PC-3 (cell line): ENCODE results near the gene LRCH1. TPM values are rescaled to one million over a fixed set of nuclear protein-coding genes. Genes with fewer than 3 reads are reported as not detected.

Experiments used
- ATAC-seq: fragments of 200-7000 bp; cut with Tn5 transposase; 2 replicates; pipeline ENCODE4 v1.9.1; 2020; ENCODE audit warnings: mild to moderate bottlenecking, moderate library complexity
- BruUV-seq: library from RNA; stranded (reverse); fragments of 400-500 nt; replicated peaks from 2 replicates; lab custom pipeline; 2021; lab: Mats Ljungman, UMichigan
- CTCF ChIA-PET: fragments of 300-600 bp; sonication (Branson Sonifier 250); formaldehyde crosslinking; loops from one replicate; lab custom pipeline; 2022; ENCODE audit warnings: antibody characterized with exemption; lab: Charles Lee
- POLR2A ChIA-PET: fragments of 300-600 bp; sonication (Branson Sonifier 250); formaldehyde crosslinking; loops from one replicate; lab custom pipeline; 2022; ENCODE audit warnings: antibody characterized with exemption; ENCODE audit not compliant: unreplicated experiment; lab: Charles Lee
- DNase-seq: peaks from one replicate; pipeline ENCODE4 v3.0.0-alpha.2; 2015
- H2AFZ ChIP-seq: fragments of 300-600 bp; sonication (generic); 2 replicates; pipeline ENCODE4 v1.6.0; 2016; ENCODE audit warnings: antibody characterized with exemption, low read length
- H3F3A ChIP-seq: fragments of 300-600 bp; sonication (generic); one replicate; pipeline ENCODE4 v1.6.0; 2017; ENCODE audit warnings: antibody characterized with exemption, low read length, control low read depth, mild to moderate bottlenecking; ENCODE audit not compliant: unreplicated experiment
- H3K27ac ChIP-seq: fragments of 300-600 bp; sonication (generic); 2 replicates; pipeline ENCODE4 v1.5.1; 2016; ENCODE audit warnings: mild to moderate bottlenecking, low read length
- H3K27me3 ChIP-seq: fragments of 300-600 bp; sonication (generic); 2 replicates; pipeline ENCODE4 v1.6.1; 2016; ENCODE audit warnings: low read length, mixed read lengths
- H3K36me3 ChIP-seq: fragments of 300-600 bp; sonication (generic); 2 replicates; pipeline ENCODE4 v1.6.1; 2016; ENCODE audit warnings: low read depth, mixed run types, low read length, mixed read lengths
- H3K4me1 ChIP-seq: fragments of 300-600 bp; sonication (generic); 2 replicates; pipeline ENCODE4 v1.5.1; 2016; ENCODE audit warnings: low read length; ENCODE audit not compliant: insufficient read depth
- H3K4me2 ChIP-seq: fragments of 300-600 bp; sonication (generic); 2 replicates; pipeline ENCODE4 v1.6.0; 2016; ENCODE audit warnings: low read length
- H3K4me3 ChIP-seq: fragments of 300-600 bp; sonication (generic); 2 replicates; pipeline ENCODE4 v1.5.1; 2016; ENCODE audit warnings: mild to moderate bottlenecking, low read length, mixed read lengths
- H3K79me2 ChIP-seq: fragments of 300-600 bp; sonication (generic); 2 replicates; pipeline ENCODE4 v1.6.1; 2017; ENCODE audit warnings: low read length, mixed read lengths
- H3K9ac ChIP-seq: fragments of 300-600 bp; sonication (generic); 2 replicates; pipeline ENCODE4 v1.6.0; 2016; ENCODE audit warnings: mild to moderate bottlenecking, low read length
- H3K9me2 ChIP-seq: fragments of 300-600 bp; sonication (generic); replicated peaks from 2 replicates; pipeline ENCODE4 v1.6.1; 2016; ENCODE audit warnings: mixed run types, low read length, mixed read lengths
- H3K9me3 ChIP-seq: fragments of 300-600 bp; sonication (generic); 2 replicates; pipeline ENCODE4 v1.6.1; 2016; ENCODE audit warnings: low read length, mixed read lengths
- H4K20me1 ChIP-seq: fragments of 300-600 bp; sonication (generic); 2 replicates; pipeline ENCODE4 v1.6.1; 2016; ENCODE audit warnings: low read length, mixed read lengths
- EZH2 ChIP-seq: fragments of 300-600 bp; sonication (generic); IDR thresholded peaks from one replicate; pipeline ENCODE4 v1.6.1; 2017; ENCODE audit warnings: antibody characterized with exemption, mild to moderate bottlenecking, low read length; ENCODE audit not compliant: unreplicated experiment
- EZH2phosphoT487 ChIP-seq: fragments of 300-600 bp; sonication (generic); IDR thresholded peaks from 2 replicates; pipeline ENCODE4 v1.6.1; 2018; ENCODE audit warnings: mild to moderate bottlenecking, antibody characterized with exemption, low read length, borderline replicate concordance
- intact Hi-C: fragments of 100-400 bp; cut with micrococcal nuclease; formaldehyde crosslinking; loops from 2 replicates; pipeline ENCODE4 v1.9.0; 2023
- total RNA-seq: library from RNA; depleted of rRNA; stranded (reverse); fragments of >200 nt; gene quantifications from 2 replicates; pipeline ENCODE4 v1.2.3, GENCODE V29; 2014
- TF ChIP-seq, protein P1 (sequence below): fragments of 300-600 bp; sonication (generic); conservative IDR thresholded peaks from 2 replicates; pipeline ENCODE4 v1.5.1; 2017; ENCODE audit warnings: antibody characterized with exemption, low read depth, mild to moderate bottlenecking, low read length

LRCH1 gene
- total RNA-seq, 1 experiment from 2014 or later = 4.3 TPM

- H3K9me2 ChIP-seq = no peaks in the 10 kb centered on the region
- H3K9me3 ChIP-seq = no peaks in the 10 kb centered on the region
- no peaks in the 10 kb centered on the region for H3F3A ChIP-seq
- H3K27me3 ChIP-seq = no peaks in the 10 kb centered on the region
- ChIA-PET CTCF (no interaction called here), POLR2A (no interaction called here)
- H3K4me1 ChIP-seq = peaks cover 12% of the 10 kb centered on the region
- intact Hi-C loops = no loop called here
- no peaks in the 10 kb centered on the region for H3K36me3 ChIP-seq
- no peak overlapping the region for H2AFZ ChIP-seq
- H3K79me2 ChIP-seq = peaks cover 82% of the 10 kb centered on the region
- H3K9ac ChIP-seq = no peak overlapping the region
- TF ChIP-seq EZH2phosphoT487 (no peak), EZH2 (no peak)
- TF ChIP-seq, protein P1, sequence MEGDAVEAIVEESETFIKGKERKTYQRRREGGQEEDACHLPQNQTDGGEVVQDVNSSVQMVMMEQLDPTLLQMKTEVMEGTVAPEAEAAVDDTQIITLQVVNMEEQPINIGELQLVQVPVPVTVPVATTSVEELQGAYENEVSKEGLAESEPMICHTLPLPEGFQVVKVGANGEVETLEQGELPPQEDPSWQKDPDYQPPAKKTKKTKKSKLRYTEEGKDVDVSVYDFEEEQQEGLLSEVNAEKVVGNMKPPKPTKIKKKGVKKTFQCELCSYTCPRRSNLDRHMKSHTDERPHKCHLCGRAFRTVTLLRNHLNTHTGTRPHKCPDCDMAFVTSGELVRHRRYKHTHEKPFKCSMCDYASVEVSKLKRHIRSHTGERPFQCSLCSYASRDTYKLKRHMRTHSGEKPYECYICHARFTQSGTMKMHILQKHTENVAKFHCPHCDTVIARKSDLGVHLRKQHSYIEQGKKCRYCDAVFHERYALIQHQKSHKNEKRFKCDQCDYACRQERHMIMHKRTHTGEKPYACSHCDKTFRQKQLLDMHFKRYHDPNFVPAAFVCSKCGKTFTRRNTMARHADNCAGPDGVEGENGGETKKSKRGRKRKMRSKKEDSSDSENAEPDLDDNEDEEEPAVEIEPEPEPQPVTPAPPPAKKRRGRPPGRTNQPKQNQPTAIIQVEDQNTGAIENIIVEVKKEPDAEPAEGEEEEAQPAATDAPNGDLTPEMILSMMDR = no peak
- no peak overlapping the region for H3K4me2 ChIP-seq
- H4K20me1 ChIP-seq = peaks cover 13% of the 10 kb centered on the region; the same call in 1 of the 2 replicates
- BruUV-seq = no TSS peak
- no peak for DNase-seq
- no peak overlapping the region for H3K4me3 ChIP-seq
- no peak for ATAC-seq
- H3K27ac ChIP-seq = no peak overlapping the region
These were observed 9.6 kb downstream of the LRCH1 start for GRCh38 chr13:46562581-46562980.

- intact Hi-C loops = no loop called here
- CTCF ChIA-PET = no interaction called here
- no peaks in the 10 kb centered on the region; the same call in 1 of the 2 replicates for H4K20me1 ChIP-seq
- TF ChIP-seq EZH2phosphoT487 (no peak), EZH2 (no peak)
- TF ChIP-seq, protein P1 = no peak
- ATAC-seq = no peak
- H3K4me3 ChIP-seq = no peak overlapping the region
- POLR2A ChIA-PET = no interaction called here
- H3K9ac ChIP-seq = no peak overlapping the region
- H3K4me2 ChIP-seq = no peak overlapping the region
- H3K79me2 ChIP-seq = peaks cover 83% of the 10 kb centered on the region
- no peak for DNase-seq
- H2AFZ ChIP-seq = no peak overlapping the region
- H3F3A ChIP-seq = no peaks in the 10 kb centered on the region
- H3K4me1 ChIP-seq = no peaks in the 10 kb centered on the region
- H3K9me3 ChIP-seq = no peaks in the 10 kb centered on the region
- no peaks in the 10 kb centered on the region for H3K9me2 ChIP-seq
- BruUV-seq = no TSS peak
- H3K27me3 ChIP-seq = no peaks in the 10 kb centered on the region
- H3K27ac ChIP-seq = no peak overlapping the region
- H3K36me3 ChIP-seq = no peaks in the 10 kb centered on the region
These were observed 13.1 kb downstream of the LRCH1 start for GRCh38 chr13:46565808-46566750.

DNA sequence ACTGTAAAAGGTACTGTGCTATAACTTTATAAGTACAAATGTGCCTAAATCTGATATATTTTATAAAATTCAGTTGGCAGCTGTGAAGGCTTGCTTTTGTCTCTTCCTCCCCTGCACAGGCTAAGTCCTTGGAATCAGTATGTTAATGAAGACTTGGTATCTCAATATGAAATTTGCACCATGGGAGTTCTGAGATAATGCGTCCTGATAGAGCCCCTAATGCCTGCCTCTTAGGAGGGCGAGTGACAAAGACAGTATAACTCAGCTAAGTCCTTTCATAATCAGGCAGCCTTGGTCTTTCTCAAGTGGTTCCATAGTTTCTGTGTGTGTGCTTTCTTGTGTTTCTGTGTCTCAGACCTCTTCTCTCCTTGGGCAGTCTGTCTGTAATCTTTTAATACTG lies 14.7 kb downstream of the LRCH1 start:
- ChIA-PET POLR2A (no interaction called here), CTCF (interaction anchor here (0.6 kb wide), 1 partner anchor 8 kb away, joined by 5 read pairs; no protein-coding TSS in a partner anchor)
- BruUV-seq = no TSS peak
- no peak for TF ChIP-seq EZH2phosphoT487
- TF ChIP-seq EZH2 = no peak
- TF ChIP-seq, protein P1 = no peak
- ATAC-seq (no peak), DNase-seq (no peak)
- Histone ChIP-seq H3K4me1 (no peaks in the 10 kb centered on the region), H3K27ac (no peak overlapping the region), H4K20me1 (no peaks in the 10 kb centered on the region; the same call in 1 of the 2 replicates), H3K27me3 (no peaks in the 10 kb centered on the region), H3K9ac (no peak overlapping the region), H3K9me2 (no peaks in the 10 kb centered on the region), H2AFZ (no peak overlapping the region), H3K4me2 (no peak overlapping the region), H3F3A (no peaks in the 10 kb centered on the region), H3K4me3 (no peak overlapping the region), H3K79me2 (peaks cover 76% of the 10 kb centered on the region), H3K9me3 (no peaks in the 10 kb centered on the region), H3K36me3 (no peaks in the 10 kb centered on the region)
- intact Hi-C loops = no loop called here
